Measurements from ENCODE around the gene JPT2.

The JPT2 gene

DNA sequence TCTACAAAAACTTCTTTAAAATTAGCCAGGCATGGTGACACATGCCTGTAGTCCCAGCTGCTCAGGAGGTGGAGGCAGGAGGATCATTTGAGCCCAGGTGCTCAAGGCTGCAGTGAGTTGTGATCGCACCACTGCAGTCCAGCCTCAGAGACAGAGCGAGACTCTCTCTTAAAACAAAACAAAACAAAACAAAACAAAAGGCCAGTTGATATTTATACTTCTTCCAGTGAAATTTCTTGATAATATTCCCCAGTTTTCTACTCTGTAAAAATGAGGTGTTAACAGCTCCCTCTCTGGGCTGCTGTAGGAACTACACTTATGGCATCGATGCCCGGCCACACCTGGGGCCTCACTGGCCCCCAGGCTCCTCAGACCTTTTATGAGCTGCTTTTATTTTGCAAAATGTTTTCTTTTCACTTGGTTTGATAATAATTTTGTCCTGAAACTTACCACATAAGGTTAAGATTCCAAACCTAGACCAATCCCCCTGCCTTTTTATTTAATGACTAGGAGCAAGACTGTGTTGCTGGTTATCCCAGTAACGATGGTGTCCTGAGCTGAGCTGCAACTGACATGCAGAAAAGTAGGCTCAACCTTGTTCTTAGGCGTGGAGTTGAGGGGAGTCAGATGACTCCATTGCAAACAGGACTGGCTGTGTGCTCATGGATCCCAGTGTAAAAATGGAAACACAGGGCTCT lies 45.5 kb downstream of the JPT2 start:
- TF ChIP-seq, protein P1, sequence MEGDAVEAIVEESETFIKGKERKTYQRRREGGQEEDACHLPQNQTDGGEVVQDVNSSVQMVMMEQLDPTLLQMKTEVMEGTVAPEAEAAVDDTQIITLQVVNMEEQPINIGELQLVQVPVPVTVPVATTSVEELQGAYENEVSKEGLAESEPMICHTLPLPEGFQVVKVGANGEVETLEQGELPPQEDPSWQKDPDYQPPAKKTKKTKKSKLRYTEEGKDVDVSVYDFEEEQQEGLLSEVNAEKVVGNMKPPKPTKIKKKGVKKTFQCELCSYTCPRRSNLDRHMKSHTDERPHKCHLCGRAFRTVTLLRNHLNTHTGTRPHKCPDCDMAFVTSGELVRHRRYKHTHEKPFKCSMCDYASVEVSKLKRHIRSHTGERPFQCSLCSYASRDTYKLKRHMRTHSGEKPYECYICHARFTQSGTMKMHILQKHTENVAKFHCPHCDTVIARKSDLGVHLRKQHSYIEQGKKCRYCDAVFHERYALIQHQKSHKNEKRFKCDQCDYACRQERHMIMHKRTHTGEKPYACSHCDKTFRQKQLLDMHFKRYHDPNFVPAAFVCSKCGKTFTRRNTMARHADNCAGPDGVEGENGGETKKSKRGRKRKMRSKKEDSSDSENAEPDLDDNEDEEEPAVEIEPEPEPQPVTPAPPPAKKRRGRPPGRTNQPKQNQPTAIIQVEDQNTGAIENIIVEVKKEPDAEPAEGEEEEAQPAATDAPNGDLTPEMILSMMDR (IDR thresholded peaks at IDR 0.05; ENCODE audit: low read depth, low read length, missing control alignments), result peak; percentile 79
- H3K27ac ChIP-seq, result no peak overlapping the region
- peak; percentile 49 for DNase-seq
- H3K27me3 ChIP-seq (replicated peaks), result no peaks in the 10 kb centered on the region
- H3K4me3 ChIP-seq (ENCODE audit: low read depth, low read length), result no peak overlapping the region
- peaks cover 26% of the 10 kb centered on the region for H3K36me3 ChIP-seq (replicated peaks)
- in situ Hi-C loops (cut with HindIII; ENCODE audit: low pct_ligation_motif_present, low sequenced_read_pairs), result no loop called here

DNA sequence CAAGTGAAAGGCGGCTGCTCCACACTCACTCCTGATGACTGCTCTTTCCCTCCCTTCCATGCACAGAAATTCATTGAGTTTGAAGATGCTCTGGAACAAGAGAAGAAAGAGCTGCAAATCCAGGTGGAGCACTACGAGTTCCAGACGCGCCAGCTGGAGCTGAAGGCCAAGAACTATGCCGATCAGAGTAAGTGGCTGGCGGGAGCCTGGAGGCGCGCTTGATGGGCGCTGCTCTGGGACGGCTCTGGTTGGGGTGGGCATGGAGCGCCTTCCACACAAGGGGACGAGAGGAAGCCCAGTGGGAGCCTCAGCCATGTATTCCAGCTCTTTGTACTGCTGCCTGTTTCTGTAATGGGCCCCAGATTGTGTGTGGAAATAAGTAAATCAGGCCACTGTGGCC lies 46.4 kb downstream of the JPT2 start:
- in situ Hi-C loops (cut with HindIII; ENCODE audit: low pct_ligation_motif_present, low sequenced_read_pairs), result no loop called here
- peaks cover 33% of the 10 kb centered on the region for H3K36me3 ChIP-seq (replicated peaks)
- TF ChIP-seq, protein P1 (IDR thresholded peaks at IDR 0.05; ENCODE audit: low read depth, low read length, missing control alignments), result no peak
- no peak overlapping the region for H3K27ac ChIP-seq
- no peak overlapping the region for H3K4me3 ChIP-seq (ENCODE audit: low read depth, low read length)
- no peaks in the 10 kb centered on the region for H3K27me3 ChIP-seq (replicated peaks)
- no peak for DNase-seq

DNA sequence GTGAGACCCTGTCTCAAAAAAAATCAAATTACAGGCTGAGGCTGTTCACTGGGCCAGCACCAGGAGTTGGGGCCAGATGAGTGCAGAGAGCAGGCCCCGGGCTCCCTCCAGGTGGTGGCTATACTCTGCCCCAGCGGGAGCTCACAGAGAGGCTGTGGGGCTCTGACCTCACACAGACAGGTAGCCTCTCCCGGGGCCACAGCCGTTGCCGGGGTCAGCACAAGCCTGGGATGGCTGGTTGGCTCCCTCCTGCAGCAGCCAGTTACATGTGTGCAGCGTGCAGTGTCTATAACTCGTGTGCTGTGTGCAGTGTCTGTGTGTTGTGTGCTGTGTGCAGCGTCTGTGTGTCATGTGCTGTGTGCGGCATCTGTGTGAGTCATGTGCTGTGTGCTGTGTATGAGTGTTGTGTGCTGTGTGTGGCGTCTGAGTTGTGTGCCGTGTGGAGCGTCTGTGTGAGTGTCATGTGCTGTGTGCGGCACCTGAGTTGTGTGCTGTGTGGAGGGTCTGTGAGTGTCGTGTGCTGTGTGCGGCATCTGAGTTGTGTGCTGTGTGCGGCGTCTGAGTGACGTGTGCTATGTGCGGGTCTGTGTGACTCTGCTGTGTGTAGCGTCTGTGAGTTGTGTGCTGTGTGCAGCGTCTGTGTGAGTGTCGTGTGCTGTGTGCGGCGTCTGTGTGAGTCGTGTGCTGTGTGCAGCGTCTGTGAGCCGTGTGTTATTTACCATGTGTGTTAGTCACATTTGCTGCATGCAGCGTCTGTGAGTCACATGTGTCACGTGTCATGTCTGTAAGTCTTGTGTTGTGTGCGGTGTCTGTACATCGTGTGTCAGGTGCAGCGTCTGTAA lies 48.8 kb downstream of the JPT2 start:
- no peaks in the 10 kb centered on the region for H3K27me3 ChIP-seq (replicated peaks)
- in situ Hi-C loops (cut with HindIII; ENCODE audit: low pct_ligation_motif_present, low sequenced_read_pairs), result no loop called here
- no peak overlapping the region for H3K27ac ChIP-seq
- TF ChIP-seq, protein P1 (IDR thresholded peaks at IDR 0.05; ENCODE audit: low read depth, low read length, missing control alignments), result no peak
- H3K36me3 ChIP-seq (replicated peaks), result peaks cover 43% of the 10 kb centered on the region
- no peak overlapping the region for H3K4me3 ChIP-seq (ENCODE audit: low read depth, low read length)
- no peak for DNase-seq

DNA sequence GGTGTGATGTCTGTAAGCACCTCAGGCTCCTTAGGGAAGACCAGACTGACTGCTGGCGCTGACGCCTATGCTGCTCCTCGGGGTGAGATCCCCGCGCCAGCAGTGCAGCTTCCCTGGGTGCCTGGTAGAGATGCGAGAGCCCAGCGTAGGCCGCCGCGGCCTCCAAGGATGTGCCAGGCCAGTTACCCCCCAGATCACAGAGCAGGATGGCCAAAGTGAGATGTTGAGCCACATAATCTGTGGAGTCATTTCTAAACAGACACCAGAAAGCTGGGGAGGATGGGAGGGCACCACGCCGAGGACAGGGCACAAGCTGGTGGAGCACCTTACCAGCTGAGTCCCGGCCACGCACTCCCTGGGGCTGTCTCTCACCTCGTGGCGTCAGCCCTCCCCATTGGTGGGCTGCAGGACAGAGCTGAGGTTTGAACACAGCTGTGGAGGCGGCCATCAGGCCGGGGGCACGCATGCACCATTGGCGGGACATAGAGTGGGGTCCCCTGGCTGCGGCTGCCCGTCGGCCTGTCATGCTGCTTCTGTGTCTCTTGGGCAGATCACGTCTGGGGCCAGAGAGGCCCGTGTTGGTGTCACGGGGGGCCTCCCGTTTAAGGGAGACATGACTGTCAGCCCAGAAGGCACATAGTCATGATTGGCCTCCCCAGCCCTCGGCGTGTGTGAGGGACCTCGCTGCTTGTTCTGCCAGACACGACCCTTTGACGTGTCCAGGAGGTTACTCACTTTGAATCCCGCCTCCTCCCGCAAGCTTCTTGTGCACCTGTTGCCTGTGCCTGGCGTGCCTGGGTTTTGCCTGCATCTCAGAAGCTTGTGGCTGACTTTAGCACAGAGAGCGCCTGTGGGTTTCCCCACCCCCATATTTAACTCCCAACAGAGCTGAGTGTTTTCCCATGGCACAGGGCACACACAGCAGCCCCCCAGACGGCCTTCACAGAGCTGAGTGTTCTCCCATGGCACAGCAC lies 49.9 kb downstream of the JPT2 start:
- Histone ChIP-seq H3K27me3 (replicated peaks) (no peaks in the 10 kb centered on the region), H3K27ac (no peak overlapping the region), H3K4me3 (ENCODE audit: low read depth, low read length) (no peak overlapping the region), H3K36me3 (replicated peaks) (peaks cover 43% of the 10 kb centered on the region)
- TF ChIP-seq, protein P1 (IDR thresholded peaks at IDR 0.05; ENCODE audit: low read depth, low read length, missing control alignments), result no peak
- in situ Hi-C loops (cut with HindIII; ENCODE audit: low pct_ligation_motif_present, low sequenced_read_pairs), result no loop called here
- DNase-seq, result no peak

DNA sequence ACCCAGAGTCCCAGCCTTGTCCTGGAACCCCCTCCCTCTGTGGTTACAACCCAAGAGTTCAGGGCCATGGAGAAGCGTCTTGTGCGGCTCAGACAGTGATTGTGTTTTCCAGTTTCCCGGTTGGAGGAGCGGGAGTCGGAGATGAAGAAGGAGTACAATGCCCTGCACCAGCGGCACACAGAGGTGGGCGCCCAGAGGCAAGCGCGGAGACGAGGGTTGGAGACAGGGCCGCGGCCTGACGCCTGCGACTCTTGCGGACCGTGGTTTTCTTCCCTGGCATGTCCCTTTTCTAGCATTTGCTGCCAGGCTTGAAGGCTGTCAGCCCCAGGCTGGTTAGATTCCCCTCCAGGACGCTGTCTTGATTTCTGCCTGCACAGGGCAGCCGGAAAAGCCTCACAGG lies 50.9 kb downstream of the JPT2 start:
- TF ChIP-seq, protein P1 (IDR thresholded peaks at IDR 0.05; ENCODE audit: low read depth, low read length, missing control alignments), result no peak
- Histone ChIP-seq H3K27me3 (replicated peaks) (no peaks in the 10 kb centered on the region), H3K27ac (no peak overlapping the region), H3K4me3 (ENCODE audit: low read depth, low read length) (no peak overlapping the region), H3K36me3 (replicated peaks) (peaks cover 50% of the 10 kb centered on the region)
- DNase-seq, result no peak
- in situ Hi-C loops (cut with HindIII; ENCODE audit: low pct_ligation_motif_present, low sequenced_read_pairs), result no loop called here
